GM20000 (cell line): Measurements from ENCODE around the gene PACRG.

Experiments used
- DNase-seq: peaks from one replicate; pipeline ENCODE4 v3.0.0; 2012; ENCODE audit warnings: low spot score
- TF ChIP-seq, protein P1 (sequence below): IDR thresholded peaks from 2 replicates; pipeline ENCODE4 v1.5.1; 2012; ENCODE audit warnings: mild to moderate bottlenecking, control low read depth; ENCODE audit errors: extremely low read depth, missing control alignments

Gene PACRG

DNA sequence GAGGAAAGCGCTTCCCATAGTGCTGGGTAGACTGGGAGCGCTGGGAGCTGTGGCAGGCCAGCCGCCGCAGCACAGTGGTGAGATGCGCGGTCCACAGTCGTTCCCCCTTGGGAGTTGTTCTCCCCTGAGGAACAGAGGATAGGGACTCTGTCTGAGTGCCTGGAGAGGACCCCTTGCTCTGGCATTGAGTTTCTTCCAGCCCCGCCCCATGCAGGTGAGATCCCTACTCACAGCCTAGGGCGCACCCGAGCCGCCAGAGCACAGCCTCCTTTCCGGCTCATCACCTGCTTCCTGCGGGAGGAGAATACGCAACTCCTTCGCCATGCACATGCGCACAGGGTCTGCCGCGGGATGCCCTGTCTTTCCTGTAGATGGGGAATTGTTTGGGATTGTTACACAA, 140.6 kb downstream of the PACRG start:
- TF ChIP-seq, protein P1, sequence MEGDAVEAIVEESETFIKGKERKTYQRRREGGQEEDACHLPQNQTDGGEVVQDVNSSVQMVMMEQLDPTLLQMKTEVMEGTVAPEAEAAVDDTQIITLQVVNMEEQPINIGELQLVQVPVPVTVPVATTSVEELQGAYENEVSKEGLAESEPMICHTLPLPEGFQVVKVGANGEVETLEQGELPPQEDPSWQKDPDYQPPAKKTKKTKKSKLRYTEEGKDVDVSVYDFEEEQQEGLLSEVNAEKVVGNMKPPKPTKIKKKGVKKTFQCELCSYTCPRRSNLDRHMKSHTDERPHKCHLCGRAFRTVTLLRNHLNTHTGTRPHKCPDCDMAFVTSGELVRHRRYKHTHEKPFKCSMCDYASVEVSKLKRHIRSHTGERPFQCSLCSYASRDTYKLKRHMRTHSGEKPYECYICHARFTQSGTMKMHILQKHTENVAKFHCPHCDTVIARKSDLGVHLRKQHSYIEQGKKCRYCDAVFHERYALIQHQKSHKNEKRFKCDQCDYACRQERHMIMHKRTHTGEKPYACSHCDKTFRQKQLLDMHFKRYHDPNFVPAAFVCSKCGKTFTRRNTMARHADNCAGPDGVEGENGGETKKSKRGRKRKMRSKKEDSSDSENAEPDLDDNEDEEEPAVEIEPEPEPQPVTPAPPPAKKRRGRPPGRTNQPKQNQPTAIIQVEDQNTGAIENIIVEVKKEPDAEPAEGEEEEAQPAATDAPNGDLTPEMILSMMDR = no peak
- DNase-seq = no peak

DNA sequence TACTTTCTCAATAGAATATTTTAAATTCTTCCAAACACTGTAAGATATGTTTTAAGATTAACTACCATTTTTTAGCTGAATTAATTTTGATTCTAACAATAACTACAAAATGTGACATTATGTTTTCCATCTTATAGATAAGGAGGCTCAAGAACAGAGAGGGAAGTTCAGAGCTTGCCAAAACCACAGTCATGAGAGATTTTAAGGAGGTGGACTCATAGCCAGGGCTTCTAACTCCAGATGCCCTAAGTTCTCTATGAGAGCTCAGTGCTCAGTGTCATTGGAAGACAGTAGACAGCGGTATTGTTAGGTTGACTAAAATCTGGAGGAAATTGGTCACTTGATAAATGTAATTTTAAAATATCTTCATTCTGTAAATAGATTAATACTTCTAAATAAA, 144.2 kb downstream of the PACRG start:
- DNase-seq = no peak
- TF ChIP-seq, protein P1 = no peak

GRCh38 chr6:162873537-162873936, 145.8 kb downstream of the PACRG start:
- DNase-seq = no peak
- TF ChIP-seq, protein P1 = no peak

DNA sequence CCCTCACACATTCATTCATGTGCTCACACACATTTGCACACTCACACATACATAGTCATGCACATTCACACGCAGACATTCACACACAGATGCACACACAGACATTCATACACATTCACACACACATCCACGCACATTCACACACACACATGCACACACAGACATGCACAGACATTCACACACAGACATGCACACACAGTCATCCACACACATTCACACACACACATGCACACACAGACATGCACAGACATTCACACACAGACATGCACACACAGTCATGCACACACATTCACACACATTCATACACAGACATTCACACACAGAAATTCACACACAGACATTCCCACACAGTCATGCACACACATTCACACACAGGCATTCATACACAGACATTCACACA, 147.3 kb downstream of the PACRG start:
- TF ChIP-seq, protein P1 = no peak
- DNase-seq = no peak

GRCh38 chr6:162882801-162883481, 155.2 kb downstream of the PACRG start:
- DNase-seq = no peak
- TF ChIP-seq, protein P1 = no peak

DNA sequence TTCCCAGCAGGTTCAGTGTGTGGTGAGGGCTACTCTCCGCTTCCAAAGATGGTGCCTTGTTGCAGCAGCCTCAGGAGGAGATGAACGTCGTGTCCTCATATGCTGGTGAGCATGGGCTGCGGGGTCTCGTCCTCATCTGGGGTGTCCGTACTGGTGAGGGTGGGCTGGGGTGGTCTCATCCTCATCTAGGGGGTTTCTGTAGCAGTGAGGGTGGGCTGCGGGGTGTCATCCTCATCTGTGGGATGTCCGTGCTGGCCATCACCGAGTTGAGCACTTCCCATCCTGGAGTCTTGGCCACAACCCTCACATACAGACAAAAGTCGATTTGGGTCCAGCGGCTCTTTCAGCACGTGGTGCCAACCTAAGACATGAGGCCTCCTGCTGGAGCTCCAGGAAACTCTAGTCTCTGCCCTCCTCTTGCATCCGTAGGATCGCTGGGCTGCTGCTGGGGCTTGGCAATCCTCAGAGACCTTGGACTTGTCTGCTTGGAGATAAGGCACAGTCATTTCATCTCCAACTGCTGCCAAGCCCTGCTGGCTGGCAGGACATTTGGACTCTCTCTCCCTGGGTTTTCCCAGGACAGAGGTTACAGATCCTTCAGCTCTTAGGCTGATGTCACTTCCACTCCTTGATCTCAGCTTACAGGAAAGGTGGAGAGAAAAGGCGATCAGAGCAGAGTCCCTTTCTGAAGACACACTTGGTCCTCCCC, 160.4 kb downstream of the PACRG start:
- TF ChIP-seq, protein P1 = no peak
- DNase-seq = no peak

- TF ChIP-seq, protein P1 = no peak
- DNase-seq = no peak
Observed at GRCh38 chr6:162889303-162889702, 161.5 kb downstream of the PACRG start.
